OCI-M1 (cell line): ENCODE data around the gene SLC32A1.
A peak's percentile ranks its signal among the peaks of the same experiment; 100 is the strongest.

Experiments
- DNase-seq: peaks from one replicate; lab custom pipeline; 2025; lab: John Stamatoyannopoulos, UW

Gene SLC32A1

GRCh38 chr20:38725148-38725901 lies 1.0 kb downstream of the SLC32A1 start:
- DNase-seq = no peak

GRCh38 chr20:38725931-38726803 lies 1.9 kb downstream of the SLC32A1 start:
- DNase-seq = peak; percentile 14

GRCh38 chr20:38726804-38727606 lies 2.7 kb downstream of the SLC32A1 start:
- DNase-seq = peak; percentile 53

GRCh38 chr20:38727607-38728190 lies 3.4 kb downstream of the SLC32A1 start:
- no peak for DNase-seq

- DNase-seq = no peak
These were observed 4.0 kb downstream of the SLC32A1 start for GRCh38 chr20:38728191-38728781.

GRCh38 chr20:38728911-38729642 lies 4.8 kb downstream of the SLC32A1 start:
- DNase-seq = no peak

GRCh38 chr20:38729767-38730166 lies 5.5 kb downstream of the SLC32A1 start:
- DNase-seq = no peak

- no peak for DNase-seq
These were observed 6.1 kb downstream of the SLC32A1 start for GRCh38 chr20:38730167-38730988.

GRCh38 chr20:38730989-38731737 lies 6.9 kb downstream of the SLC32A1 start:
- DNase-seq = peak; percentile 80

GRCh38 chr20:38731738-38732113 lies 7.4 kb downstream of the SLC32A1 start:
- no peak for DNase-seq

- DNase-seq = no peak
These were observed 8.7 kb downstream of the SLC32A1 start for GRCh38 chr20:38732981-38733380.

- no peak for DNase-seq
These were observed 10.9 kb downstream of the SLC32A1 start for GRCh38 chr20:38735172-38735571.

- no peak for DNase-seq
These were observed 13.6 kb downstream of the SLC32A1 start for GRCh38 chr20:38737887-38738286.

GRCh38 chr20:38745757-38746156 lies 21.5 kb downstream of the SLC32A1 start:
- no peak for DNase-seq

GRCh38 chr20:38747495-38748096 lies 23.3 kb downstream of the SLC32A1 start:
- no peak for DNase-seq

- peak; percentile 97 for DNase-seq
These were observed 24.0 kb downstream of the SLC32A1 start, which contains the start of gene ACTR5 for GRCh38 chr20:38748097-38748860. ACTR5 (plus strand) TSS chr20:38748460; CDS start chr20:38748479, 19 bp downstream.

- DNase-seq = peak; percentile 55
These were observed 24.5 kb downstream of the SLC32A1 start for GRCh38 chr20:38748861-38749149.

- DNase-seq = peak; percentile 78
These were observed 27.2 kb downstream of the SLC32A1 start for GRCh38 chr20:38751360-38751976.
